GM12874 (cell line): ENCODE measurements around the gene OR51G2.
"Not testable (repeated sequence)": the region's sequence is repeated elsewhere in the genome, so short reads cannot be mapped to it uniquely, and the experiment has no call there.

Source experiments
- TF ChIP-seq, protein P1 (sequence below): IDR thresholded peaks from 2 replicates; pipeline ENCODE4 v1.5.1; 2011; ENCODE audit warnings: low read depth, mild to moderate bottlenecking, control low read depth, low read length, moderate library complexity; ENCODE audit not compliant: insufficient read depth

Gene OR51G2, protein sequence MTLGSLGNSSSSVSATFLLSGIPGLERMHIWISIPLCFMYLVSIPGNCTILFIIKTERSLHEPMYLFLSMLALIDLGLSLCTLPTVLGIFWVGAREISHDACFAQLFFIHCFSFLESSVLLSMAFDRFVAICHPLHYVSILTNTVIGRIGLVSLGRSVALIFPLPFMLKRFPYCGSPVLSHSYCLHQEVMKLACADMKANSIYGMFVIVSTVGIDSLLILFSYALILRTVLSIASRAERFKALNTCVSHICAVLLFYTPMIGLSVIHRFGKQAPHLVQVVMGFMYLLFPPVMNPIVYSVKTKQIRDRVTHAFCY

DNA sequence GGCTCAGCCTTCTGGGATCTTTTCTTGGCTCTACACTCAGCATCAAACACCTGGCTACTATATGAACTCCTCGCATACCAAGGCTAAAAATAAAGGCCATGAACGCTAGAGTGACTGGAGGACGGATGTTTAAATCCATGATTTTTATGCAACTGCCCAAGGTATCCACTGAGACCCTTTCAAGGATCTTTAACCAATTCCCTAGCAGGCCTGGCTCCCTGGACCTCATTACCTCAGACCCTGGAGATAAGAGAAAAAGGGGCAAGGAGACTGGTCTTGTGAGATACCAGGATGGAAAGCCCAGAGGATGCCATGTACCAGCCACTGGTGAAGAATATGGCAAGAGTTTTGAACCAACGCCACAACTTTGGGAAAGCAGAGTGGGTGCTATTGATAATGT lies at the start of gene OR51G2:
Gene OR51G2 (minus strand): TSS at position 101 of the 400 bp plus-strand sequence. CDS start 3,687 bp downstream, outside the sequence.
- TF ChIP-seq, protein P1, sequence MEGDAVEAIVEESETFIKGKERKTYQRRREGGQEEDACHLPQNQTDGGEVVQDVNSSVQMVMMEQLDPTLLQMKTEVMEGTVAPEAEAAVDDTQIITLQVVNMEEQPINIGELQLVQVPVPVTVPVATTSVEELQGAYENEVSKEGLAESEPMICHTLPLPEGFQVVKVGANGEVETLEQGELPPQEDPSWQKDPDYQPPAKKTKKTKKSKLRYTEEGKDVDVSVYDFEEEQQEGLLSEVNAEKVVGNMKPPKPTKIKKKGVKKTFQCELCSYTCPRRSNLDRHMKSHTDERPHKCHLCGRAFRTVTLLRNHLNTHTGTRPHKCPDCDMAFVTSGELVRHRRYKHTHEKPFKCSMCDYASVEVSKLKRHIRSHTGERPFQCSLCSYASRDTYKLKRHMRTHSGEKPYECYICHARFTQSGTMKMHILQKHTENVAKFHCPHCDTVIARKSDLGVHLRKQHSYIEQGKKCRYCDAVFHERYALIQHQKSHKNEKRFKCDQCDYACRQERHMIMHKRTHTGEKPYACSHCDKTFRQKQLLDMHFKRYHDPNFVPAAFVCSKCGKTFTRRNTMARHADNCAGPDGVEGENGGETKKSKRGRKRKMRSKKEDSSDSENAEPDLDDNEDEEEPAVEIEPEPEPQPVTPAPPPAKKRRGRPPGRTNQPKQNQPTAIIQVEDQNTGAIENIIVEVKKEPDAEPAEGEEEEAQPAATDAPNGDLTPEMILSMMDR, result no peak

DNA sequence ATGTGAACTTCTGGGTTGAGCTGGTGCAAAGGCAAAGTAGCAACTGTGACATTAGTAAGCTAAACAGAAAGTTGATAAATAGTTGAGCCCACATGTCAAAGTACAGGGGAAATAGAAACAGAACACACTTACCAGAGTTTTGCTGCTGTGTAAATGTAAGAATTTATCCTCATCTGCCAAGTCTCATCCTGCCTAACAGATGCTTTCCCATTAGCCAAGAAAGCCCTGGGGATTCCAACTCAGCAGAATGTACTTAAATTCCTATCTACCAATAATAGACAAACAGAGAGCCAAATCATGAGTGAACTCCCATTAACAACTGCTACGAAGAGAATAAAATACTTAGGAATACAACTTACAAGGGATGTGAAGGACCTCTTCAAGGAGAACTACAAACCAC lies 43.7 kb upstream of the OR51G2 start:
- TF ChIP-seq, protein P1, result no peak

DNA sequence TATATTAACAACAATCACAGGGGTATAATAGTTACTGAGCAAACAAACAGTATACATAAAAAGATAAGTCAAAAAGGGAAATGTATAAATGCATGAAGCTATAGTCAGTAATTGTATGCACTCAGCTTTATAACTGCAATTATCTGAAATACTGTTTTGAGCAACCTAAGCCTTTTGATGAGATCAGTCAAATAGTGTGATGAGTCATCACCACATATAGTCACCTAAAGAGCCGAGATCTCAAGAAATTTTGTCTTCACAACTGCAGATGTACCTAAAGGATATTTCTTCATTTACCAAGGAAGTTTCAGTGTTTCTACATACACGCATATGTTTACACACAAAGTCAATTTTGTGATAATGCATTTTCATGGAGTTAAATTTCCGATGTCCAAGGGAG lies 41.7 kb upstream of the OR51G2 start:
- TF ChIP-seq, protein P1, result no peak

DNA sequence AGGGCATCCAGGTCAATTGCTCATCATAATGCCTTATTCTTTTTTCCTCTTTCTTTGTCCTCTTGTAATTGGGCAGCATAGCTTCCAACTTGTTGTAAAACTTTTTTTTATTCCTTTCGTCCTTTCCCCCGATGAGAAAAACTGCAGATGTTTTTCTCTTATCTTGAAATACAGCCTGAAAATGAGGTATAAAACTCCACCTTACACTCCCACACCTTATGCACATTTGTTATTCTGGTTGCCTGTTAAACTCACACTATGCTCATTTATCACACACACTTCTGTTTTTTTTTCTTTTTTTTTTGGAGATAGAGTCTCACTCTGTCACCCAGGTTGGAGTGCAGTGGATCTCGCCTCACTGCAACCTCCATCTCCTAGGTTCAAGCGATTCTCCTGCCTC lies 38.2 kb upstream of the OR51G2 start:
- TF ChIP-seq, protein P1, result no peak

- TF ChIP-seq, protein P1, result not testable (repeated sequence)
Measured at GRCh38 chr11:4955613-4956012, 36.5 kb upstream of the OR51G2 start, which contains the start of gene OR51A2. Gene OR51A2, minus strand, starts transcription at chr11:4955713. Its CDS starts 0 bp downstream, at chr11:4955713.

DNA sequence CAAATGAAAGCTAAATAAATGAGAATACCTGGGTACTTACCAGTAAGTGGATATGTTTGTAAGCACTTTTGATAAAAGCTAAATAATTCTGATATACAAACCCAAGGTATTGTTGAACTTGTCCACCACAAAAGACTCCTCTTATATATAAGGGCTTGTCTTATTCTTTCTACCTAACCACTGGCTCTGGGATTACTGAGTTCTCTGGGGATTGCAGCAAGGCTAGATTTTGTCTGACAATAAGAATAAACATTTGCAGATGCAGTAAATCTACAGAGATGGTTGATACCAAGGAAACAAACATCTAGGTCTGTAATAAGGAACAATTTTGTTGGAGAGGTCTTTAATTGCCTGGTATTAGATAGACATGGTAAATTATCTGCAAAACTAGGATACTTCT lies 28.4 kb upstream of the OR51G2 start, which contains the start of gene OR51A4:
Gene OR51A4 (minus strand): TSS at position 101 of the 400 bp plus-strand sequence. CDS start 505 bp downstream, outside the sequence.
- TF ChIP-seq, protein P1, result no peak

DNA sequence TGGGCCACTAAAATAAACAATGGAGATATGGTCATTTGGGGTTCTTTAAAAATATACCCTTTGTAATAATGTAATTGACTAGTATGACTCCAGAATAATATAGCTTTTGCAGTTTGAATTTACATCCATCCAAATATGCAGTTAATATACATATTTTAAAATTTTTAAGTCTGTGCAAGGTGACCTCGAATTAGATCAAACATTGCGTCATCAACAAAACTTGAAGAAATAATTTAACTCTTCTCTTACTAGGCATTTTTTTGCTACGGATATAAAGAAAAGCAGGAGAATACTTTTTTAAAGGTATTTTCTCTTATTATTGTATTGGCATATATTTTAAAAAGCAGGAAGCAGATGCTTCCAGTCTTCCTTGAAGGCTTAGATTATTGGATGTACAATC lies 17.6 kb upstream of the OR51G2 start:
- TF ChIP-seq, protein P1, result no peak
